Measurements from ENCODE around the gene PAK6.

The PAK6 gene

GRCh38 chr15:40316931-40317330, 78.1 kb downstream of the PAK6 start:
- H3K9me2 ChIP-seq (replicated peaks; ENCODE audit: control insufficient read depth, low read length): no peaks in the 10 kb centered on the region
- H3K9me3 ChIP-seq (ENCODE audit: control insufficient read depth, insufficient read depth, low read length): no peaks in the 10 kb centered on the region
- H4K20me1 ChIP-seq (ENCODE audit: control insufficient read depth, insufficient read depth, low read depth, low read length): no peaks in the 10 kb centered on the region
- no peaks in the 10 kb centered on the region for H3K79me2 ChIP-seq (ENCODE audit: control insufficient read depth, low read length)
- no peak for TF ChIP-seq EZH2phosphoT487 (IDR thresholded peaks at IDR 0.05; ENCODE audit: borderline replicate concordance, low read length)
- TF ChIP-seq CTCF (IDR thresholded peaks at IDR 0.05; ENCODE audit: low read depth, low read length, poor library complexity, severe bottlenecking): no peak
- H3K27me3 ChIP-seq (ENCODE audit: control insufficient read depth, low read length): peaks cover 56% of the 10 kb centered on the region
- H3F3A ChIP-seq (ENCODE audit: control insufficient read depth, insufficient read depth): peaks cover 4% of the 10 kb centered on the region; the same call in 1 of the 2 replicates
- no peak overlapping the region for H3K4me2 ChIP-seq (ENCODE audit: low read length)
- H3K4me1 ChIP-seq (ENCODE audit: control insufficient read depth, low read length): peaks cover 2% of the 10 kb centered on the region; the same call in 1 of the 2 replicates
- no peak overlapping the region for H3K27ac ChIP-seq (ENCODE audit: low read depth, low read length)
- no peaks in the 10 kb centered on the region for H3K36me3 ChIP-seq (ENCODE audit: control insufficient read depth, low read length)
- H3K4me3 ChIP-seq (ENCODE audit: low read length): no peak overlapping the region

GRCh38 chr15:40317580-40317979, 78.7 kb downstream of the PAK6 start:
- Histone ChIP-seq H3K4me1 (ENCODE audit: control insufficient read depth, low read length) (peaks cover 3% of the 10 kb centered on the region), H3K79me2 (ENCODE audit: control insufficient read depth, low read length) (no peaks in the 10 kb centered on the region), H3K36me3 (ENCODE audit: control insufficient read depth, low read length) (no peaks in the 10 kb centered on the region), H3K9me3 (ENCODE audit: control insufficient read depth, insufficient read depth, low read length) (no peaks in the 10 kb centered on the region), H4K20me1 (ENCODE audit: control insufficient read depth, insufficient read depth, low read depth, low read length) (no peaks in the 10 kb centered on the region), H3K4me3 (ENCODE audit: low read length) (no peak overlapping the region), H3F3A (ENCODE audit: control insufficient read depth, insufficient read depth) (peaks cover 4% of the 10 kb centered on the region; the same call in 1 of the 2 replicates), H3K9me2 (replicated peaks; ENCODE audit: control insufficient read depth, low read length) (no peaks in the 10 kb centered on the region), H3K27me3 (ENCODE audit: control insufficient read depth, low read length) (peaks cover 52% of the 10 kb centered on the region), H3K27ac (ENCODE audit: low read depth, low read length) (no peak overlapping the region), H3K4me2 (ENCODE audit: low read length) (no peak overlapping the region)
- TF ChIP-seq CTCF (IDR thresholded peaks at IDR 0.05; ENCODE audit: low read depth, low read length, poor library complexity, severe bottlenecking) (no peak), EZH2phosphoT487 (IDR thresholded peaks at IDR 0.05; ENCODE audit: borderline replicate concordance, low read length) (no peak)

GRCh38 chr15:40320409-40320808, 81.5 kb downstream of the PAK6 start:
- Histone ChIP-seq H3K4me2 (ENCODE audit: low read length) (no peak overlapping the region), H3K4me1 (ENCODE audit: control insufficient read depth, low read length) (peaks cover 21% of the 10 kb centered on the region), H3K27ac (ENCODE audit: low read depth, low read length) (no peak overlapping the region), H3K9me2 (replicated peaks; ENCODE audit: control insufficient read depth, low read length) (no peaks in the 10 kb centered on the region), H3K4me3 (ENCODE audit: low read length) (no peak overlapping the region), H3K27me3 (ENCODE audit: control insufficient read depth, low read length) (peaks cover 39% of the 10 kb centered on the region), H4K20me1 (ENCODE audit: control insufficient read depth, insufficient read depth, low read depth, low read length) (no peaks in the 10 kb centered on the region), H3K36me3 (ENCODE audit: control insufficient read depth, low read length) (no peaks in the 10 kb centered on the region), H3K9me3 (ENCODE audit: control insufficient read depth, insufficient read depth, low read length) (no peaks in the 10 kb centered on the region), H3F3A (ENCODE audit: control insufficient read depth, insufficient read depth) (peaks cover 8% of the 10 kb centered on the region), H3K79me2 (ENCODE audit: control insufficient read depth, low read length) (no peaks in the 10 kb centered on the region)
- TF ChIP-seq CTCF (IDR thresholded peaks at IDR 0.05; ENCODE audit: low read depth, low read length, poor library complexity, severe bottlenecking): no peak
- no peak for TF ChIP-seq EZH2phosphoT487 (IDR thresholded peaks at IDR 0.05; ENCODE audit: borderline replicate concordance, low read length)
